Prostate gland (tissue), 2 donors: ENCODE data around the gene JMJD8.

Experiments
- CTCF ChIP-seq, 4 experiments: fragments of 200-600 bp in 2 of 4; fragments of 450-650 bp in 2 of 4; sonication (generic) in 2 of 4; IDR thresholded peaks; 1 replicate in 3 of 4; 2 replicates in 1 of 4; pipeline ENCODE4 v1.5.1; 2016 to 2019; ENCODE audit warnings: antibody characterized with exemption in 4 of 4, mild to moderate bottlenecking in 2 of 4, moderate library complexity in 2 of 4
- POLR2A ChIP-seq: fragments of 450-650 bp; IDR thresholded peaks from one replicate; pipeline ENCODE4 v1.6.1; 2016; ENCODE audit warnings: antibody characterized with exemption, mild to moderate bottlenecking

GRCh38 chr16:674968-675883 is 8.9 kb downstream of the JMJD8 start, which contains the start of gene RHBDL1:
- TF ChIP-seq CTCF (IDR thresholded peaks at IDR 0.05) (no peak), POLR2A (no peak)
